Fibroblast of pulmonary artery (primary cell): ENCODE results near the gene CEP250.
"Not testable (repeated sequence)": the region's sequence is repeated elsewhere in the genome, so short reads cannot be mapped to it uniquely, and the experiment has no call there.

ENCODE experiments used
- DNase-seq: peaks from one replicate; pipeline ENCODE4 v3.0.0-alpha.2; 2010; ENCODE audit warnings: low read depth
- H3K4me3 ChIP-seq: replicated peaks from 2 replicates; pipeline ENCODE4 v1.5.1; 2011; ENCODE audit warnings: low read depth, mild to moderate bottlenecking, control low read depth, low read length, moderate library complexity
- TF ChIP-seq, protein P1 (sequence below): IDR thresholded peaks from 2 replicates; pipeline ENCODE4 v1.5.1; 2011; ENCODE audit warnings: mild to moderate bottlenecking, control low read depth, low read length, inconsistent platforms; ENCODE audit errors: missing control alignments

Gene CEP250

DNA sequence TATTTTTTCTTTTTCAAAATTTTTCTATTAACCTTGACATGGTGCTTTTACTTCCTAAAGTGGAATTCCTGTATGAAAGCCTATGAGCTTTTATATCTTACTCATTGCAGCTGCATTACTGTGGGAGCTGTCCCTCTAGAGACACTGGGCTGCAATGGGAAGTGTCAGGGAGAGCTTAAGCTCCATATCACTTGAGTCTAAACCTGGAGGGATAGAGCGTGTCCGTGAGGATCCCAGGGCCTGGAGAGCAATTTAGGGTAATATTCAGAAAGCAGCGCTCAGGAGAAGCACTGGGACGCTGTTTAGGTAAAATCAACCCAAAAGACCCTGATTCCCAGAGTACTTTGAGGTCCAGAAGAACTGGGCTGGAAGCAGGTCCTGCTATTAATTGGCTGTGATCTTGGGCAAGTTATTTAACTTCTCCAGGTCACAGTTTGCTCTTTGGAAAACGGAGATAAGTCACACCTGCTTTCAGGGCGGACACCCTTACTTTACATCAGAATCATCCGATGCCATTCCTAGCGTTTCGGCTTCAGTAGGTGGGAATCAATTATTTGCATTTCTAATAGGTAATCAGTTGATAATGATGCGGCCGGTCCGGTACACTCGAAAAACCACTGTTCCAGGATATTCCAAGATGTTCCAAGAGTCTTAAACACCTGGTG is 85.9 kb downstream of the CEP250 start:
- H3K4me3 ChIP-seq, result peak overlapping the region; percentile 93
- TF ChIP-seq, protein P1, sequence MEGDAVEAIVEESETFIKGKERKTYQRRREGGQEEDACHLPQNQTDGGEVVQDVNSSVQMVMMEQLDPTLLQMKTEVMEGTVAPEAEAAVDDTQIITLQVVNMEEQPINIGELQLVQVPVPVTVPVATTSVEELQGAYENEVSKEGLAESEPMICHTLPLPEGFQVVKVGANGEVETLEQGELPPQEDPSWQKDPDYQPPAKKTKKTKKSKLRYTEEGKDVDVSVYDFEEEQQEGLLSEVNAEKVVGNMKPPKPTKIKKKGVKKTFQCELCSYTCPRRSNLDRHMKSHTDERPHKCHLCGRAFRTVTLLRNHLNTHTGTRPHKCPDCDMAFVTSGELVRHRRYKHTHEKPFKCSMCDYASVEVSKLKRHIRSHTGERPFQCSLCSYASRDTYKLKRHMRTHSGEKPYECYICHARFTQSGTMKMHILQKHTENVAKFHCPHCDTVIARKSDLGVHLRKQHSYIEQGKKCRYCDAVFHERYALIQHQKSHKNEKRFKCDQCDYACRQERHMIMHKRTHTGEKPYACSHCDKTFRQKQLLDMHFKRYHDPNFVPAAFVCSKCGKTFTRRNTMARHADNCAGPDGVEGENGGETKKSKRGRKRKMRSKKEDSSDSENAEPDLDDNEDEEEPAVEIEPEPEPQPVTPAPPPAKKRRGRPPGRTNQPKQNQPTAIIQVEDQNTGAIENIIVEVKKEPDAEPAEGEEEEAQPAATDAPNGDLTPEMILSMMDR, result no peak
- no peak for DNase-seq

DNA sequence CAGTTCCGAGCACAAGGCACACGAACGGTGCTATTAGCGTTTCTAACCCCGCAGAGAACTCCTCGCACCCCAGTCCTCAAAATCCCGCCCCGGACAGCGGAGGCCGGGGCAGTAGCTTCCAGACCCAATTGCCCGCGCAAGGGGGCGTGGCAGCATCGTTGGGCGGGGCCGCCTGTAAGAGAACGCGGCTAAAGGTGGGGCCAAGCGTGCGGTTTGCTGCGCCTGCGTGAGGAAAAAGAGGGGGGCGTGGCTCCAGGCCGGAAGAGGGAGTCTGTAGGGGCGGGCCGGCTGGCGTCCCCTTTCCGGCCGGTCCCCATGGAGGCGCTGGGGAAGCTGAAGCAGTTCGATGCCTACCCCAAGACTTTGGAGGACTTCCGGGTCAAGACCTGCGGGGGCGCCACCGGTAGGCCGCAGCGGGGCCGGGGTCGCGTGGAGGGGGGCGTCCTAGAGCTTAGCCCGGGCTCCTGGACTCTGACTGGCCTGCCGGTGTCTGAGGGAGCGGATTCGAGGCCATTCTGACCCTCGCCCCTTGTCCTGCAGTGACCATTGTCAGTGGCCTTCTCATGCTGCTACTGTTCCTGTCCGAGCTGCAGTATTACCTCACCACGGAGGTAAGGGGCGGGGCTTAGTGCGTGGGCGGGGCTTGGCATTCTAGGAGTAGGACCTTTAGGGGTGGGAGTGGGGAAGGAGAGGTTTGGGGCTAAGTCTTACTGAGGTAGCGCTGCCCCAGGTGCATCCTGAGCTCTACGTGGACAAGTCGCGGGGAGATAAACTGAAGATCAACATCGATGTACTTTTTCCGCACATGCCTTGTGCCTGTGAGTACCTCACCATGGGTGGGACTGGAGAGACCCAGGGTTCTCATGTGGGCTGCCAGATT is 86.6 kb downstream of the CEP250 start, which contains the start of gene ERGIC3:
TSS of gene ERGIC3 (plus strand) at position 296 of the 880 bp plus-strand sequence. CDS start at position 316, 20 bp downstream.
- DNase-seq, result peak; percentile 95
- TF ChIP-seq, protein P1, result no peak
- peak within 1 kb of the TSS; percentile 93 for H3K4me3 ChIP-seq

DNA sequence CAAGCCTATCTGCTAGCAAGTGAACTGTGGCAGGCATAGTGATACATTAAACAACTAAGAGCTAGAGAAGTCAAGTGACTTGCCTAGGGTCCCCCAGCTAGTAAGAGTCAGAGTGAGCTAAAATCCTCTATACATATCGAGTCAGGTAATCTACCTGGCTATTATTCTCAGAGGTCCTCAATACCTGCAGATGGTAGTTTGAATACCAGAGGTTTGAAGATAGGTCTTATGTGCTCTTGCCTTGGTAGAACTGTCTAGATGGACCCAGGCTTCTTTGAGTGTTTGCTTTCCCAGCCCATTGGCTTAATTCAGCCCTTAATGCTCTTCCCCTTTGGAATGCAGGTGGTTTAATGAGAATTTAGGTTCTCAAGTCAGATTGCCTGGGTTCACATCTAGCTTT is 87.6 kb downstream of the CEP250 start:
- TF ChIP-seq, protein P1, result no peak
- peak overlapping the region; percentile 93 for H3K4me3 ChIP-seq
- DNase-seq, result no peak

DNA sequence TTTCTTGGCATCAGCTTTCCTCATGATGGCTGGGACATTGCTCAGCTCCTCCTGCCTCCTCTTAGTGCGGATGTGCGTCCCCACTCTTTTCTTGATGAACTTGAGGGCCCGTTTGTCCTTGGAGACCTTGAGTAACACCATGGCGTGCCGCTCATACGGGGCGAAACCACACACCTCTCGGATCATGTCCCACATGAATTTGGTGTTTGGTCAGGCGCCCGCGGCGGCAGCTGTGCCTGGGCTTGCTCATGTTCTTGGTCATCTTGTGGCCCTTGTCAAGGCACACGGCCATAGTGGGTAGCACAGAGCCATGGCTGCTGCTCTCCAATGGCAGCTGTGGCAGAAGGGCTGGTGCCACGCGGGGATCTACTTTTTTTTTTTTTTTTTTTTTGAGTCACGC is 89.0 kb downstream of the CEP250 start:
- DNase-seq, result no peak
- TF ChIP-seq, protein P1, result no peak
- no peak overlapping the region for H3K4me3 ChIP-seq

DNA sequence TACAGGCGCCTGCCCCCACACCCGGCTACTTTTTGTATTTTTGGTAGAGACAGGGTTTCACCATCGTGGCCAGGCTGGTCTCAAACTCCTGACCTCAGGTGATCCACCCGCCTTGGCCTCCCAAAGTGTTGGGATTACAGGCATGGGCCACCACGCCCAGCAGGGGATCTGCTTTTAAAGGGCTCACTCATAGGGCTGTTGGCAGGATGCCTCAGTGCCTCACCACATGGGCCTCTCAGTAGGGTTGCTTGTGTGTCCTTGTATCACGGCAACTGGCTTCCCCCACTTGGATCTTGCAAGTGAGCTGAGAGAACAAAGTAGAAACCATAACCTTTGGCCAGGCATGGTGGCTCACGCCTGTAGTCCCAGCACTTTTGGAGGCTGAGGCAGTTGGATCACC is 89.5 kb downstream of the CEP250 start:
- H3K4me3 ChIP-seq, result not testable (repeated sequence)
- peak; percentile 18 for DNase-seq

DNA sequence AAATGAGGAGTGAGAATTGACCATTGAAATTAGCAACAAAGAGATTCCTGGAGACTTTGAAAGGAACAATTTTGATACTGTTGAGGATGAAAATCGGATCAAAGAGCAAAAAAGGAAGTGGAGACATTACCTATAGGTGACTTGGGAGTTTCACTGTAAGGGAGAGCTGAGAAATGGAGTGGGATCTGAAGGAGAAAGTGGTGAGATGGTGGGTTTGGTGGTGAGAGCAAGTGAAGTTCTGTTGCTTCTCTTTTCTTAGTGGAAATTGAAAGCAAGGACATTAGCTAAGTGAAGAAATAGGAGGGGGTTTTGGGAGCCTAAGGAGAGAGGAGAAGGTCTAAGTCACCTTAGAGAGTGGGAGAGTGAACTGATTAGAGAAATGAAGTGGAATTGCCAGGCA is 90.7 kb downstream of the CEP250 start:
- H3K4me3 ChIP-seq, result no peak overlapping the region
- no peak for DNase-seq
- TF ChIP-seq, protein P1, result no peak

DNA sequence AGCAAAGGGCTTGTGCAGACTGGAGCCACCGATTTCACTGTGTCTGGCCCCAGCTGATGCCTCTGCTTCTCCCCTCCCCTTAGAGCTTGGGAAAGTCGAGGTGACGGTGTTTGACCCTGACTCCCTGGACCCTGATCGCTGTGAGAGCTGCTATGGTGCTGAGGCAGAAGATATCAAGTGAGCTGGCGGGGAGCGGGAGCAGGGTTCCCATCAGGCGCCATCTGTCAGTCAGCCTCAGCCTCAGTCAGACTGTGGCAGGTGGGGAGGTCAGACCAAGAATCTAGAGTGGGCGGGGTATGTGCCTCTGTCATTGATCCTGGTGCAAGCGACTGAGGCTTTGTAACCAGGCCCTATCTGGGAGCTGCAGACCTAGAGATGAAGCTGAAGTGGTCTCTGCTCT is 91.9 kb downstream of the CEP250 start:
- H3K4me3 ChIP-seq, result no peak overlapping the region
- TF ChIP-seq, protein P1, result no peak
- DNase-seq, result no peak
